NCI-H524 treated with DMSO at 0.1 percent for 48 hours (cell line): ENCODE measurements around the gene LAMP5.

Source experiments
- DNase-seq: peaks from one replicate; lab custom pipeline; 2025; lab: John Stamatoyannopoulos, UW

LAMP5 gene, protein sequence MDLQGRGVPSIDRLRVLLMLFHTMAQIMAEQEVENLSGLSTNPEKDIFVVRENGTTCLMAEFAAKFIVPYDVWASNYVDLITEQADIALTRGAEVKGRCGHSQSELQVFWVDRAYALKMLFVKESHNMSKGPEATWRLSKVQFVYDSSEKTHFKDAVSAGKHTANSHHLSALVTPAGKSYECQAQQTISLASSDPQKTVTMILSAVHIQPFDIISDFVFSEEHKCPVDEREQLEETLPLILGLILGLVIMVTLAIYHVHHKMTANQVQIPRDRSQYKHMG

DNA sequence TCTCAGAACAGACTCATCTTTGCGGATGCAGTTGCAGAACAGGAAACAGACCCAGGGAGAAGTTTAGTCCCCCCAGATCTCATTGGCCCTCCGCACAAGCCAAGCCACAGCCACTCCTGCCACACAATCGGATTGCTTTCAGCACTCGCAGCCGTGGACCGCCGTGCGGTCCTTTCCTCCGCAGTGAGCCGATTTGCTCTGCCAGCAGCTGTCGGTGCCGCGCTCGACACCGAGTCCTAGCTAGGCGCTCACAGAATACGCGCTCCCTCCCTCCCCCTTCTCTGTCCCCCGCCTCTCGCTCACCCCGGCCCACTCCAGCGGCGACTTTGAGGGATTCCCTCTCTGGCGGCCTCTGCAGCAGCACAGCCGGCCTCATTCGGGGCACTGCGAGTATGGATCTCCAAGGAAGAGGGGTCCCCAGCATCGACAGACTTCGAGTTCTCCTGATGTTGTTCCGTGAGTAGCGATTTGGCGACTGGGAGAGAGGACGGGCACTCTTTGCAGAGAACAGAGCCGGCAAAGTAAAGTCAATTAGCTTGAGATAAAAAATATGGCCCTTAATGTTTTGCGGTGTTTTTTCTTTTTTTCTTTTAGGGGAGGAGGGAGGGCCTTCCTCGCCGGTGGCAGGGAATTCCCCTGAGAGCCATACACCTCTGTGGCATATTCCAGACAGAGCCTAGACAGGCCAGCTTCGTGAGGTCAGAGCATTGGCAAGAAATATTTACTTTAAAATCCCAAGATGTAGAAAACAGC is at the start of gene LAMP5:
Gene LAMP5 (plus strand): TSS at position 130 of the 753 bp plus-strand sequence. CDS start 263 bp downstream, at position 393.
- DNase-seq, result peak; percentile 23

DNA sequence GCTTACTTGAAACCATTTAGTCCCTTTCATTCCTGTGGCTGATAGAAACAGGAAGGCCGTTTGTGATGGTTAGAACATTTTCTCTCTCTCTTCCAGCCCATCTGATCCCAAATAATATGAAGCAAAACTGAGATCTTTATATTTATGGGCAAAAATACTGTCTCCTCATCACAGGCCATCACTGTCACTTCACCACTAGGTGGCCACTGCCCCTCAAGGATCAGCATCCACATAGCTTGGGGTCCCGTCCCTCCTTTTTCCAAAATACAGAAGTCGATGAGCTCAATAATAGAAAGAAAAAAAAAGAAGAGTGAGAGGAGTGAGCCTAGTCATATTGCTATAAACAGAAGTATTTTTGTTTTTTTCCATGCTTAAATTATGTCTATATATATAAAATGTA is 46.4 kb upstream of the LAMP5 start:
- no peak for DNase-seq

DNA sequence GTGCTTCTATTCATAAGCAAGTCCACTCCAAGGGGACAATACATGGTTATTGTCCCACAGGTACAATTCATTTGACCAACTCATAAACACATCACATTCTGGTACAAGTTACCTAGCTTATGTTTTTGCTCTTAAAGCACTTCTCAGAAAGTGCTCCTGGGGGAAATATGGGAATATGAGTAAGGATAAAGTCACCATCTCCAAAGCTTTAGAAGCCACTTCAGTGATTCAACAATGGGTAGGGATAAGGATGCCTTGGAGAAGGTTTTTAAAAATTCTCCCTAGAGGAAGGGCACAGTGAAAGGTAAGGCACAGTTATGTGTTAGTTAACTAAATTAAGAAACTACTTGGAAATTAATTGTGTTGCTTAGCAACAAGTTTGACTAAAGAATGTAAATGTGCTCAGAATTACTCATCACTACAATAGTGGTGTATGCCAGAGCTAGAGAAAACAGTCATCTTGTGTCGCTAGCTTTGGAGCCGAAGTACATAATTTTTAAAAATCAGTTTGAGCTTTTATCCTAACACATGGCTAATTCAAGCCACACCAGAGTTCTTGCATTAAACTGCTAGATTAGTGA is 39.5 kb upstream of the LAMP5 start:
- DNase-seq, result no peak

DNA sequence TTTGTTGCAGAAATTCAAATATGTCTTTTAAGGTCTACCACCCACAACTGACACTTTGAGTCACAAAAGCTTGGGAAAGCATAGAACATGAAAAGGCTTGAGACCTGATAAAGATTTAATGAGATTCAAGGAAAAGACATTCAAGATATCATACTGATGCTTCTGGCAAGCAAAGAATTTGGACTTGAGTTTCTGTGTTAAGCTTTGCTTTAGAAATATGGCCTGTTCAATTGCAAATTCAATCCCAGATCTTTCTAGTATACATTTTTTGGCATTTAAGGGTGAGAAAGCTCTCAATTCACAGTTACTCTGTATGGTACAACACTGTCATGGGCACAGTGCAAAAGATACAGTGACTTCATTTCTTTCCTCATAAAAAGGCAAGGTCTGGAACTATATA is 38.9 kb upstream of the LAMP5 start:
- no peak for DNase-seq

DNA sequence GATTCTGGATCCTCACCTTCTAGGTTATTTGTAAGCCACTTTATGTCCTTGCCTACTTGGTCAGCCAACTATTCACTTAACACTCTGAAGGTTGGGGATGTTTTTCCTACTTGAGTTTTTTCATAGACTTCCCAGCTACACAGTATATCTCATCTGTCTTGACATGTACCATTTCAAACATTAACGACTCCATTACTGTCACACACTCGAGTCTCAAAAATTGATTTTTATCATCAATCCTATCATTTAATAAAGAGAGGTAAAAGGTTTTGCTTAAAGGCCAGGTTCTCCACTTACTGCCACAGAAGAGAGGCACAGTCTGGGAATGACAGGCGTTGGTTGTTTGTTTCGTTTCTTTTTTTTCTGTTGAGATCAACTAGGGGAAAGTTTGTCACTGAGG is 38.2 kb upstream of the LAMP5 start:
- DNase-seq, result no peak

DNA sequence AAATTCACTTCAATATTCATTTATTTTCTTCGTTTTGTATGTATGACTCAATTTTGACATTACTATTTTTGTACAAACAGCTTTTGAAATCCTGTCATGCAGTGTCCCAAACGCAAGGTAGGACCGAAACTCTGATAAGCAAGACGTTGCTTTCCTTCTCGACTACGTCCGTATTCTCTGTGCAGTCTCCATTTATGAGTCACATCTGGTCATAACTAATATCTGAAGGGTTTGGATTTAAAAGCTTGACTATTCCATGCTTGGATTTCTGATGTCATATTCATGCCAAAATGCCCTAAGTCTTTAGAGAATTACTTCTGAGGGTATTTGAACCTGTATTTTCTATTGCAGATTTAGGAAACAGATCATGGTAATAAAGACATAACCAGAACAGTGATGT is 37.8 kb upstream of the LAMP5 start:
- no peak for DNase-seq

DNA sequence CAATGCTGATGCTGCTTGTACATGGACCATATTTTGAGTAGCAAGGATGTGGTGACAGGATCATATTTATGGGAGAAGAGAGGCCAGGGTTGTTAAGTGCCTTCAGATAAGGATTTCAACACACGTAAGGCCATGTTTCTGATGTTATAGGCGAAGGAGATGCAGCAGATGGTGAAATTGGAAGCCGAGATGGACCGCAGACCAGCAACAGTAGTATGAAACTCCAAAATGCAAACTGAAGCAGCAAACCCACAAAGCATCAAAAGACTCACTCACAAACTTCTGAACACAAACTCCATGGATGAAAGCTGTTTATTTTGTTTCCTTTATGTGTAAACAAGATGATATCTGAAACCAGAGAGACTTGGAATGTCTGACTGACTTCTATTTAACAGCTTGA is 35.6 kb upstream of the LAMP5 start:
- no peak for DNase-seq

DNA sequence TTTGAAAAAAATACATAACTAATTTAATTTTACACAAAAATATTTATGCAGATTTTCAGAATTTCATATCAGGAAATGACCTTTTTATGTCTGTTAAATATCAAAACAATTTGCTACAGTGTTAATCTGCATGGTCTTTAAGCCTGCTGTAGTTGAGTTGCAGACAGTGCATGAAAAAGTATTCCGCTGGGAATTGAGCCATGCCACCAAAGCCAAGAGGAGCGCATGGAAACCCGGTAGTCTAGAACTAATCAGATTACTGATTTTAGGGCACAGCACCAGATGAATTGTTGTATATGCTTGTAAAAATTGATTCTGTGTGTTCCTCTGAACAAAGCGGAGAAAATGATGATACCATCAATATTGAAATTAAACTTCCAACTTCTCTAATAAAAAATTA is 34.3 kb upstream of the LAMP5 start:
- DNase-seq, result no peak

DNA sequence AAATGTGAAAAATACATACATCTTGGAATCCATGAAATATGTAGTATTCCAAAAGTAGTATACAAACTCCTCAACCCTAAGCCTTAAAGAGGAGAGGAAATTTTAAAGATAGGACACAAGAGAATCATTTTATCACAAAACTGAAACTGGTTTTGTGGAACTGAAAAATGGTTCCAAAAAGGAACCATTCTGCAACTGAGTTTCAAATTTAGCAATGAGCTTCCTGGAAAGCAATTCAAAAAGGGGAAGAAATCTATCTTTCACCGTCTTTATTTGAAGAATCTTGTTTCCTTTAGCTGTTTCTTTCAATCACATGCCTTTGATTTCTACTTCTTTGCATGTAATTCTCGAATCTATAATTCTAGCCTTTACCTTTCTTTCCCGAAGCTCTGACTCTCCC is 32.2 kb upstream of the LAMP5 start:
- DNase-seq, result no peak

DNA sequence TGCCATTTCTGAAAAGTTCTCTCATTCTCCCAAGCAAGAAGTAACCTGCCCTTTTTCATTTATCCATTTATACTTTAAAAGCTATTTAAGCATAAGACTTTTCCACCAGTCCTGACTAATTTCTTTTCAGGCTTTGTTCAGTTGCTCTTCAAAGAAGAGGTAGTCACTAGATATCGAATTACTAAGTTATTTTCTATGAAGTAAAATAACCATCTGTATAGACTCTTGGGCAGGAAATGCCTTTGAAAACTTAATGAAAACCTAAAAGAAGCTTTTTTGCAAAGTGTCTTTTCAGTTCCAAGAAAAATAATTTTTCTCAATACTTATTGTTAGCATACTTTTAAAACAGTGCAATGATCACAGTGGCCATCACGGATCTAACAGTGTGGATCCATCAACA is 31.3 kb upstream of the LAMP5 start:
- DNase-seq, result peak; percentile 61

DNA sequence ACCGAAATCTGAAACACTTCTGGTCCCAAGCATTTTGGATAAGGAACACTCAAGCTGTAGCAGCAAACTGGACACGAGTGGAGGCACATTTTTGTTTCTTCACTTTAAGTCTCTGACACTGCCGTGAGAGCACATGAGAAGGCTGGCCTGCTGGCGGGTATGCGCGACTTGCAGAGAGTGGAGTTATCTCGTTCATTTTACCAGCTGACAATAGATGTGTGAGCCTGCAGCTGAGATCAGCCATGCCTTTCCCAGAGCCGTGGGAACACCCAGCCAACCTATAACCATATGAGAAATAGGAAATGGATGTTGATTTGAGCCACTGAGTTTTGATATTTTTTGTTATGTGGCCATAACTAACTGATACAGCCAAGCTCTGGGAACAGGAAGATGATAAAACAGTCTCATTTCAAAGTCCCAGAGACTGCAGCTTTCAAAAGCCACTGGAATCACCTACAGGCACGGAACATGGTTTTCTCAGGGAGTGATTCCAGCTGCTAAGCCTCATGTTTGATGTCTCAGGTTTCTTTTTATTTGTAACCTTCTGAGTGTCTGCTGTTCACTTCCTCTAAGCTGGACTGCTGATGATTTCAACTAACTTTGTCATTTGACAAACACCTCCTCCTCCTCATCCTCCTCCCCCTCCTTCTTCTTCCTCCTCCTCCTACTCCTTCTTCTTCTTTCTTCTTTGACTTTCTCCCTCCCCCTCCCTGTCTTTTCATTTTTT is 28.6 kb upstream of the LAMP5 start:
- no peak for DNase-seq

DNA sequence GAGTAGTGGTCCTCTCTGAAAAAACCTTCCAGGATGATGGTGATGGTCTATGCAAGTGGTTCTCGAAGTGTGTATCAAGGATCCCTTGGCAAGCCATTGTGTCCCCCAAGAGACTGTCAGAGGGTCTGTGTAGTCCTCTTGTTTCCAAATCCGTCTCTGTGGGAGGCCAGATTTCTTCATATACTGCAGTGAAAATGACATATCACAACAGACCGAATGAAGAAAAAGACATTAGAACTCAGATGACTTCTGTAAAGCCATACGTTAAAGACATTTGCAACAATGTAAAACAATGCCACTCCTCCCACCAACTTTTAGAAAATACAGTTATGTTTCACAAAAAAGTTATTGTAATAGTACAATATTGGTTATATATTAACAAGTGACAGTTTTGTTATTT is 27.2 kb upstream of the LAMP5 start:
- DNase-seq, result no peak

DNA sequence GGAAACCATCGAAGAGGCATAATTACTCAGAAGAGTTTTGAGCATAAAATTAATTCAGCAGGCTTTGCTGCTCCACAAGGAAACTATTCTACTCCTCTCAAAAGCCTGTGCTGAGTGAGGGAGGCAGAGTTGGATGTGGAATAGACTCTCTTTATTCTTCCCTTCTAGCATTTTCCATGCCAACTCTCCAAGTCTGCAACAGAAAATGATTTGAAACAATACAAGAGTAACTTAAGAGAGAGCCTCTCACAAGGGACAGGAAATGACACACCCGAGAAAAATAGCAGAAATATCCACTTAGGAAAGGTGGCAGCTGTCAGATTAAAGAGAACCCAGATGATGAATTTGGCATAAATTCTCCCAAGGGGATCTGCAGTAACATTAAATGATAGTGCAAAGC is 26.3 kb upstream of the LAMP5 start:
- DNase-seq, result no peak

DNA sequence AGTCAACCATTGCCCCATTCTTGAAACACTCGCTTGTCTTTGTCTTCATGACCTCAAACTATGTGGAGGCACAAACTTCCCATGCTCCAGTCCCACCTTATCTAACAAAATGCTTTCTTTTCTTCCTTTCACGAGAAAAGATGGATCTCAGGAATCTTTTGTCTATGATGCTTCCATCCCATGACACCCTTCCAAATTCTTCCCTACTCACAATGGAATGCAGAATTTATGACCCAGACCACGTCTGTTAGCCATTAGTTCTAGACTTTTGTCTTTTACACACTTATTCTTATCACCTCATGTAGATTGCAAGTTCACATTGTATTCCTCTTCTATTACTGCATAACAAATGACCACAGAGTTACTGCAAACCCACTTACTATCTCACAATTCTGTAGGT is 24.2 kb upstream of the LAMP5 start:
- DNase-seq, result no peak

DNA sequence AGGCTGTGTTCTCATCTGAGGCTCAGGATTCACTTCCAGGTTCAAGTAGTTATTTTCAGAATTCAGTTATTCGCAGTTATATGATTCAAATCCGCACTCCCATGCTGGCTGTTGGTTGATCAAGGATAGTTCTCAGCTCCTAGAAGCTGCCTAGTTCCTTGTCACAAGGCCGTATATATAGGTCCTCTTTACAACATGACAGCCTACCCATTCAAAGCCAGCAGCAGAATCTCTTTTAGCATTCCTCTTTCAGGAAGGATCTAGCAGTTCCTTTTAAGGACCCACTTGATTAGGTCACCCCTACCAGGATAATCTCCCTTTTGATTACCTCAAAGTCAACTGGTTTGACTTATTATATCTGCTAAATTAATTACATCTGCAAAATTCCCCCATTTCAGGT is 23.8 kb upstream of the LAMP5 start:
- DNase-seq, result no peak

DNA sequence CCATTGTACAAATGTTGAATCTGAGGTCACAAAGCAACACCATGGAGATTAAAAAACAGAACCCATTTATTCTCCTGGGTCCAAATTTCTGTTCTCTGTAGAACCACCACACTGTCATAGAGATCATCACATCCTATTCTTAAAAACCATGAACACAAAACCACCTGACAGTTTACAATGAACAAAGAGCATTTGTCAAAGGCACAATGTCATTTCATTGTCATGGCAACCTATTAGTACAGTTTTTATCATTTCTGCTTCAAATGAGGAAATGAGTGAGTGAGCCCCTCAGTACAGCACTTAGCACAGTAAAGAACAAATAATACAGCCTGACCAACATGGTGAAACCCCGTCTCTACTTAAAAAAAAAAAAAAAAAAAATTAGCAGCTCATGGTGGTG is 23.1 kb upstream of the LAMP5 start:
- DNase-seq, result no peak

DNA sequence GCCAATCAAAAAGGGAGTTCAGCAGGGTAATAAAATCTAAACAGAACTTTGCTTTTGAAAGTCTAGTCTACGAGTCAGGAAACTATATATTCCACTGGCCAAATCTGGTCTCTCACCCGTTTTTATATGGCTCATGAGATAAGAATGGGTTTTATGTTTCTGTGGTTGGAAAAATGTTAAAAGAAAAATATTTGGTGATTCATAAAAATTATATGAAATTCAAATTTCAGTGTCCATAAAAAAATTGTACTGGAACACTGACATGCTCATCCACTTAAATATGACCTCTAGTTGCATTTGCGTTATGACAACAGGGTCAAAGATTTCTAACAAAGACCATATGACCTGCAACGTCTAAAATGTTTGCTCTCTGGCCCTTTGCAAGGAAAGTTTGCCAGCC is 22.3 kb upstream of the LAMP5 start:
- DNase-seq, result no peak

DNA sequence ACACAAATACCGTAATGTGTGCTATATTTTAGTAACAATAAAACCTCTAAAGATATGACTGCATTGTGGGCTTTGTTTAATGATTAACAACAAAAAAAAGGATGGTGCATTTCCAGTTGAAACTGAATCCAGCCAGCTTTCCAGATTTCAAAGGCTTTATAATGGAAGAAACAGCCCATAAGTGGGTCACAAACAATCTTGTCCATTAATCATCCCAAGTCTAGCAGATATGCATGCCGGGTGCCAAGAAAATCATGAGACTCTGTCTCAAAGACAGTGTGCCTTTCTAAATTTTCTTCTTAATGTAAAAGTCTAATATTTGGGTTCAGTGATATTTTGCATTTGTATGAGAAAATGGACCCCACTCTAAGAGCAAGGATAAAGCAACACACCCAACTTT is 20.6 kb upstream of the LAMP5 start:
- DNase-seq, result no peak

DNA sequence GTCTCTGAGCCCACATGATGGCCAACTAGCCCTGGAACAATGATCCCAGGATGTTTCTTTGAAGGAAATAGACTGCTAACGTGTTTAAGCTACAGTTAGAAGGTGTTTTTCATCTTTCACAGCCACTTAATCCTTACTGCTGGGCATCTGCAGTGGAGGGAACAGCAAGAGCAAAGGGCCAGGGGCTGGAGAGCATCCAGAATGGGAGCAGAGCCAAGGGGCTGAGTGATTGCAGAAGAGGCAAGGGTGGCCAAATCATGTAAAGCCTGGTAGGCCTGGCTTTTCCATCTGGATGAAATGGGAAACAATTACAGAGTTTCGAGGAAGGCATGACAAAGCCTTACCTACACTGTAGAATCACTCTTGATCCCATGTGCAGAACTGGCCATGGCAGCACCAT is 18.7 kb upstream of the LAMP5 start:
- no peak for DNase-seq

DNA sequence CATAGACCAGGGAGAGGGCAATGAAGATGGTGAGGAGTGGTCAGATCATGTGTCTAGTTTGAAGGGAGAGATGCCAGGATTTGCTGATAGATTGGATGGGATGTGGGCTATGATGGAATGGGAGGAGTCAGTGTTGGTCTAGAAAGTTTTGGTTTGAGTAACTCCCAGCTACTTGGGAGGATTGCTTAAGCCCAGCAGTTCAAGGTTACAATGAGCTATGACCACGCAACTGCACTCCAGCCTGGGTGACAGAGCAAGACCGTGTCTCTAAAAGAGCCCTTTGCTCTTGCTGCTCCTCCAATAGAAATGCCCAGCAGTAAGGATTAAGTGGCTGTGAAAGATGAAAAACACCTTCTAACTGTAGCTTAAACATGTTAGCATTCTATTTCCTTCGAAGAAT is 18.2 kb upstream of the LAMP5 start:
- DNase-seq, result no peak

DNA sequence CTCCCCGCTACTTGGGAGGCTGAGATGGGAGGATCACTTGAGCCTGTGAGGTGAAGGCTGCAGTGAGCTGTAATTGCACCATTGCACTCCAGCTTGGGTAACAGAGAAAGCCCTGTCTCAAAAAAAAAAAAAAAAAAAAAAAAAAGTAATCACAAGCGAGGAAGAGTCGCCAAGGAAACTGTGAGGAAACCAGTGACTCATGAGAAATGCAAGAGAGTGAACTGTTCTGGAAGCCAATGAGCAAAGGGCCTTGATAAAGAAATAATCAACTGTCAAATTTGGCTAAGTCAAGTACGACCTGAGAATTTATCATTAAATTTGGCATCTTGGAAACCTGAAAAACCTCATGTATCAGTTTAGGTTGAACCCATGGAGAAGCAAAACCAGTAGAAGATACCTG is 16.1 kb upstream of the LAMP5 start:
- DNase-seq, result no peak

DNA sequence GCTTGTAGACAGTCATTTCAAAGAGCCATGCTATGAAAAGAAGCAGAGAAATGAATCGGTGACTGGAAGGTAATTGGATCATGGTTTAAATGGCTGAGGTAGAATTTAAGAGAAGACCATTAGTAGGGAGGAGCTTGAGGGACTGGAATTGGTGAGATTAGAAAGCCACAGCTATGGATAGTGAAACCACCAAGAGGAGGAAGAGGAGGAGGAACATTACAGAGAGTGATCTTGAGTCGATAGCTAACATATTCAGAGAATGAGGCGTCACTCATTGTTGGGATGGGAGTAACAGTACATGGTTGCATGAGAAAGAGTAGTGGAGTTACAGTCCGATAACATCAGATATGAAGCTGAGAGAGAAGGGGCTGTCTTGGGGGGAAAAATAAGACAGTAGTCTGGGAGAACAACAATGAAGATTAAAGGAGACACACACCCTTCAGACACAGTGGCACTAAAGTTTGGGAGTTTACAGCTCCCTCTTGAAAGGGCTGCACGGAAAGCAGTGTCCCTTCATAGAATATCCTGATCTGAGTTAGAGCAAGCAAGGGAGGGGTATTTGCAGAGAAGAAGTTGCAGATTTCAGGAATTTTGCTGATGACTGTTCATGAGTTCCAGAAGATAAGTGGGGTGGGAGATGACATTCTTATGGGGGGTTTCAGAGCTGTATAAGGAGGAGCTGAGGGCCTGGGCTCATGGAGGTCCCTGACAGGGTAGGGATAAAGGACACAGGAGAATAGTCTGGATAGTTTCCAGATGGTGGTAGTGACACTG is 15.1 kb upstream of the LAMP5 start:
- DNase-seq, result no peak
